Panc1 (cell line): ENCODE data around the gene NPAS3.

Experiments used
- POLR2AphosphoS5 ChIP-seq: IDR thresholded peaks from 2 replicates; pipeline ENCODE4 v1.6.1; 2012; ENCODE audit warnings: mild to moderate bottlenecking, low read depth, low read length, moderate library complexity
- SIN3A ChIP-seq: IDR thresholded peaks from 2 replicates; pipeline ENCODE4 v1.6.1; 2012; ENCODE audit warnings: low read depth, mild to moderate bottlenecking, low read length, moderate library complexity, borderline replicate concordance; ENCODE audit not compliant: insufficient read depth
- TCF7L2 ChIP-seq: IDR thresholded peaks from 2 replicates; pipeline ENCODE4 v1.6.1; 2011; ENCODE audit warnings: mild to moderate bottlenecking, low read depth, low read length, inconsistent platforms
- TF ChIP-seq, protein P1 (sequence below): fragments of 450-650 bp; IDR thresholded peaks from 2 replicates; pipeline ENCODE4 v1.5.1; 2017; ENCODE audit warnings: mild to moderate bottlenecking

DNA sequence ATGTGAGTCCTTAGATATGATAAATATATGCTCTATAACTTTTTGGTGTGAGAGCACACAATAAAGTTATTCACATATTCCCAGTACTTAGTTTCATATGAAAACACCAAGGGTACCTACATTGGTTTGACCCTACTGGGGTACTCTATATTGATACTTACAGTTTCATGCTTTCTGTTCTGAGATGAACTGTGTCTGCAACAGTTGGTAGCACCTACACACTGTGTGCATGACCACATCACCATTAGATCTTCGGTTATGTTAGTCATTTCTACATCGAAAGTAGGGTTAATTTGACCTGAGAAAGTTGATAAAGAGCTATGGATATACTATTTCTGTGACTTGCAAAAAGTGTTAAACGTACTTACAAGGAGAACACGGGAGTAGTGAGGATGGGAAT is 337.2 kb downstream of the NPAS3 start:
- TF ChIP-seq, protein P1, sequence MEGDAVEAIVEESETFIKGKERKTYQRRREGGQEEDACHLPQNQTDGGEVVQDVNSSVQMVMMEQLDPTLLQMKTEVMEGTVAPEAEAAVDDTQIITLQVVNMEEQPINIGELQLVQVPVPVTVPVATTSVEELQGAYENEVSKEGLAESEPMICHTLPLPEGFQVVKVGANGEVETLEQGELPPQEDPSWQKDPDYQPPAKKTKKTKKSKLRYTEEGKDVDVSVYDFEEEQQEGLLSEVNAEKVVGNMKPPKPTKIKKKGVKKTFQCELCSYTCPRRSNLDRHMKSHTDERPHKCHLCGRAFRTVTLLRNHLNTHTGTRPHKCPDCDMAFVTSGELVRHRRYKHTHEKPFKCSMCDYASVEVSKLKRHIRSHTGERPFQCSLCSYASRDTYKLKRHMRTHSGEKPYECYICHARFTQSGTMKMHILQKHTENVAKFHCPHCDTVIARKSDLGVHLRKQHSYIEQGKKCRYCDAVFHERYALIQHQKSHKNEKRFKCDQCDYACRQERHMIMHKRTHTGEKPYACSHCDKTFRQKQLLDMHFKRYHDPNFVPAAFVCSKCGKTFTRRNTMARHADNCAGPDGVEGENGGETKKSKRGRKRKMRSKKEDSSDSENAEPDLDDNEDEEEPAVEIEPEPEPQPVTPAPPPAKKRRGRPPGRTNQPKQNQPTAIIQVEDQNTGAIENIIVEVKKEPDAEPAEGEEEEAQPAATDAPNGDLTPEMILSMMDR: no peak
- no peak for TF ChIP-seq POLR2AphosphoS5
- TF ChIP-seq TCF7L2: no peak
- no peak for TF ChIP-seq SIN3A
